NB4 (cell line): ENCODE data around the gene PRKG1.

ENCODE experiments used
- POLR2A ChIP-seq: IDR thresholded peaks from 2 replicates; pipeline ENCODE4 v1.6.1; 2011; ENCODE audit warnings: mild to moderate bottlenecking; ENCODE audit not compliant: insufficient read length; ENCODE audit errors: extremely low read depth
- TF ChIP-seq, protein P1 (sequence below): IDR thresholded peaks from one replicate; pipeline ENCODE4 v1.5.1; 2012; ENCODE audit warnings: low read depth, low read length

GRCh38 chr10:51687296-51687695, 613.0 kb downstream of the PRKG1 start:
- TF ChIP-seq, protein P1, sequence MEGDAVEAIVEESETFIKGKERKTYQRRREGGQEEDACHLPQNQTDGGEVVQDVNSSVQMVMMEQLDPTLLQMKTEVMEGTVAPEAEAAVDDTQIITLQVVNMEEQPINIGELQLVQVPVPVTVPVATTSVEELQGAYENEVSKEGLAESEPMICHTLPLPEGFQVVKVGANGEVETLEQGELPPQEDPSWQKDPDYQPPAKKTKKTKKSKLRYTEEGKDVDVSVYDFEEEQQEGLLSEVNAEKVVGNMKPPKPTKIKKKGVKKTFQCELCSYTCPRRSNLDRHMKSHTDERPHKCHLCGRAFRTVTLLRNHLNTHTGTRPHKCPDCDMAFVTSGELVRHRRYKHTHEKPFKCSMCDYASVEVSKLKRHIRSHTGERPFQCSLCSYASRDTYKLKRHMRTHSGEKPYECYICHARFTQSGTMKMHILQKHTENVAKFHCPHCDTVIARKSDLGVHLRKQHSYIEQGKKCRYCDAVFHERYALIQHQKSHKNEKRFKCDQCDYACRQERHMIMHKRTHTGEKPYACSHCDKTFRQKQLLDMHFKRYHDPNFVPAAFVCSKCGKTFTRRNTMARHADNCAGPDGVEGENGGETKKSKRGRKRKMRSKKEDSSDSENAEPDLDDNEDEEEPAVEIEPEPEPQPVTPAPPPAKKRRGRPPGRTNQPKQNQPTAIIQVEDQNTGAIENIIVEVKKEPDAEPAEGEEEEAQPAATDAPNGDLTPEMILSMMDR = no peak
- TF ChIP-seq POLR2A = no peak
